Fibroblast of upper back skin (primary cell): ENCODE measurements around the gene C6orf118.
A peak's percentile ranks its signal among the peaks of the same experiment; 100 is the strongest.

ENCODE experiments used
- DNase-seq: peaks from one replicate; pipeline ENCODE4 v3.0.0-alpha.2; 2013

C6orf118 gene

GRCh38 chr6:165244524-165245247, 64.7 kb downstream of the C6orf118 start:
- DNase-seq, result no peak

DNA sequence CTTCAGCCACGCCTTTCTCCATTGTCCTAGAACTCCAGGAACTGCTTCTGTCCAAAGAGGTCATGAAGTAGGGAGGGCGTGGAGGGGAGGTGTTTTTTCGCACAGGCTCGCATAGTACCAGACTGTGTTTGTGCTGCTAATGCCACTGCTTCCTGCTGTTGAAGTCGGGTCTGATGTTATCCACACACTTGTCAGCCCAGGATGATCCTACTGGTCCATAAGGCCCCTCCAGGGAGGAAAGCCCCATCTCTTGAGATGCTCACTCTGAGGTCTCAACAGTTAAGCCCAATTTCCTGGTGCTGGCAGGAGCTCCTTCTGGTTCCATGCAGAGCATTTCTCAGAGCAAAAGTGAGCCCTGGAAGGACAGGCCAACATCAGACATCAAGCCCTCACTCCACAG, 65.6 kb downstream of the C6orf118 start:
- DNase-seq, result no peak

DNA sequence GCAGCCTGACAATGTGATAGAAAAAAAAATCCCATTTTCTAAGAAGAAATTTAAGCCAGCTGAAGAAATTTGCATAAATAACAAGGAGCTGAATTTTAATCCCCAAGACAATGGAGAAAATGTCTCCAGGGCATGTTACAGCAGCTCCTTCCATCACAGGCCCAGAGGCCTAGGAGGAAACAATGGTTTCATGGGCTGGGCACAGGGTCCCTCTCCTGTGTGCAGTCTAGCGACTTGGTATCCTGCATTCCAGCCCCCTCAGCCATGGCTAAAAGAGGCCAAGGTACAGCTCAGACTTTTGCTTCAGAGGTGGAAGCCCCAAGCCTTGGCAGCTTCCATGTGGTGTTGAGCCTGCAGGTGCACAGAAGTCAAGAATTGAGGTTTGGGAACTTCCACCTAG, 73.1 kb downstream of the C6orf118 start:
- no peak for DNase-seq

- DNase-seq, result no peak
These were observed 76.5 kb downstream of the C6orf118 start for GRCh38 chr6:165232731-165233488.

- DNase-seq, result peak; percentile 47
These were observed 77.5 kb downstream of the C6orf118 start for GRCh38 chr6:165231581-165232561.

GRCh38 chr6:165231177-165231576, 78.2 kb downstream of the C6orf118 start:
- DNase-seq, result no peak
